IMR-90 (cell line): Measurements from ENCODE around the gene MAB21L3. TPM values are rescaled to one million over a fixed set of nuclear protein-coding genes. Genes with fewer than 3 reads are reported as not detected.

Experiments used
- ATAC-seq: fragments of 200-7000 bp; cut with Tn5 transposase; 2 replicates; pipeline ENCODE4 v1.9.1; 2020; ENCODE audit warnings: low read depth, mild to moderate bottlenecking, moderate library complexity
- BruUV-seq: library from RNA; stranded (reverse); fragments of 400-500 nt; replicated peaks from 2 replicates; lab custom pipeline; 2021; lab: Mats Ljungman, UMichigan
- CTCF ChIA-PET: fragments of 300-600 bp; formaldehyde crosslinking; extraction: SDS; loops from one replicate; lab custom pipeline; 2021; ENCODE audit warnings: antibody characterized with exemption; lab: Yijun Ruan, JAX
- POLR2A ChIA-PET: fragments of 300-600 bp; sonication (Branson Sonifier 250); formaldehyde crosslinking; loops from one replicate; lab custom pipeline; 2022; ENCODE audit warnings: antibody characterized with exemption; ENCODE audit not compliant: unreplicated experiment; lab: Charles Lee
- DNase-seq: peaks from one replicate; pipeline ENCODE4 v3.0.0; 2013
- H2AFZ ChIP-seq: replicated peaks from 2 replicates; pipeline ENCODE3; 2013; ENCODE audit warnings: low read length, mild to moderate bottlenecking; ENCODE audit not compliant: poor library complexity
- H2AK5ac ChIP-seq: 2 replicates; pipeline ENCODE4 v1.6.1; 2013; ENCODE audit warnings: low read depth, low read length, inconsistent platforms
- H2AK9ac ChIP-seq: replicated peaks from 2 replicates; pipeline ENCODE3; 2013; ENCODE audit warnings: mild to moderate bottlenecking, low read depth, low read length, moderate library complexity; ENCODE audit not compliant: poor library complexity
- H2BK120ac ChIP-seq: 2 replicates; pipeline ENCODE4 v1.6.1; 2013; ENCODE audit warnings: low read depth, low read length, inconsistent platforms
- H2BK15ac ChIP-seq: 3 replicates; pipeline ENCODE4 v1.6.1; 2013; ENCODE audit warnings: low read depth, low read length, inconsistent platforms
- H2BK20ac ChIP-seq: 2 replicates; pipeline ENCODE4 v1.6.1; 2013; ENCODE audit warnings: low read depth, mild to moderate bottlenecking, inconsistent platforms, low read length, moderate library complexity
- H2BK5ac ChIP-seq: 2 replicates; pipeline ENCODE4 v1.6.1; 2013; ENCODE audit warnings: mild to moderate bottlenecking, low read depth, low read length, inconsistent platforms; ENCODE audit not compliant: poor library complexity, severe bottlenecking
- H3K14ac ChIP-seq: replicated peaks from 2 replicates; pipeline ENCODE4 v1.6.1; 2013; ENCODE audit warnings: low read depth, low read length, inconsistent platforms
- H3K18ac ChIP-seq: 2 replicates; pipeline ENCODE4 v1.6.1; 2013; ENCODE audit warnings: low read depth, low read length, control low read depth
- H3K23ac ChIP-seq: 2 replicates; pipeline ENCODE4 v1.6.1; 2013; ENCODE audit warnings: low read depth, low read length, inconsistent platforms
- H3K27ac ChIP-seq: 2 replicates; pipeline ENCODE4 v1.5.1; 2013; ENCODE audit warnings: mild to moderate bottlenecking, control low read depth, low read length; ENCODE audit not compliant: insufficient read depth
- H3K27me3 ChIP-seq: 2 replicates; pipeline ENCODE4 v1.6.1; 2013; ENCODE audit warnings: low read length; ENCODE audit not compliant: control insufficient read depth, insufficient read depth
- H3K36me3 ChIP-seq: 2 replicates; pipeline ENCODE4 v1.6.1; 2013; ENCODE audit warnings: low read length, mixed read lengths; ENCODE audit not compliant: control insufficient read depth, insufficient read depth
- H3K4ac ChIP-seq: 2 replicates; pipeline ENCODE4 v1.6.1; 2013; ENCODE audit warnings: low read depth, low read length, inconsistent platforms
- H3K4me1 ChIP-seq: 2 replicates; pipeline ENCODE4 v1.6.1; 2013; ENCODE audit warnings: low read length, mixed read lengths; ENCODE audit not compliant: control insufficient read depth, insufficient read depth
- H3K4me2 ChIP-seq: 2 replicates; pipeline ENCODE4 v1.6.1; 2013; ENCODE audit warnings: low read depth, mild to moderate bottlenecking, control low read depth, low read length, moderate library complexity
- H3K4me3 ChIP-seq: 2 replicates; pipeline ENCODE4 v1.5.1; 2013; ENCODE audit warnings: low read depth, mild to moderate bottlenecking, control low read depth, low read length, moderate library complexity; ENCODE audit not compliant: insufficient read depth
- H3K56ac ChIP-seq: 2 replicates; pipeline ENCODE4 v1.6.1; 2013; ENCODE audit warnings: low read length, inconsistent platforms; ENCODE audit not compliant: insufficient read depth; ENCODE audit errors: extremely low read depth
- H3K79me1 ChIP-seq, 2 experiments: 2 replicates each; pipeline ENCODE4 v1.6.1; 2013; ENCODE audit warnings: low read length in 2 of 2, inconsistent platforms in 1 of 2, low read depth in 1 of 2
- H3K9ac ChIP-seq: 2 replicates; pipeline ENCODE4 v1.6.1; 2013; ENCODE audit warnings: low read depth, low read length, control low read depth
- H3K9me1 ChIP-seq: 2 replicates; pipeline ENCODE4 v1.6.1; 2013; ENCODE audit warnings: low read length, inconsistent platforms; ENCODE audit not compliant: insufficient read depth
- H3K9me3 ChIP-seq: 2 replicates; pipeline ENCODE4 v1.6.1; 2013; ENCODE audit warnings: low read length; ENCODE audit not compliant: control insufficient read depth, insufficient read depth
- H4K20me1 ChIP-seq: 2 replicates; pipeline ENCODE4 v1.6.1; 2013; ENCODE audit warnings: low read length, inconsistent platforms; ENCODE audit not compliant: insufficient read depth
- H4K5ac ChIP-seq: 2 replicates; pipeline ENCODE4 v1.6.1; 2013; ENCODE audit warnings: mild to moderate bottlenecking, low read depth, low read length, control low read depth
- H4K8ac ChIP-seq, 2 experiments: 2 replicates each; pipeline ENCODE4 v1.6.1; 2013; ENCODE audit warnings: low read depth in 2 of 2, low read length in 2 of 2, control low read depth in 1 of 2, inconsistent platforms in 1 of 2
- H4K91ac ChIP-seq: 2 replicates; pipeline ENCODE4 v1.6.1; 2013; ENCODE audit warnings: low read depth, low read length, inconsistent platforms; ENCODE audit not compliant: insufficient read depth
- BHLHE40 ChIP-seq: fragments of 150-350 bp; IDR thresholded peaks from 2 replicates; pipeline ENCODE4 v1.6.1; 2016; ENCODE audit warnings: mild to moderate bottlenecking, low read depth, low read length
- CEBPB ChIP-seq: IDR thresholded peaks from 2 replicates; pipeline ENCODE4 v1.6.1; 2012; ENCODE audit warnings: low read depth, low read length, improper control_type of control experiment
- CHD1 ChIP-seq: IDR thresholded peaks from 2 replicates; pipeline ENCODE4 v1.6.1; 2012; ENCODE audit warnings: low read depth, low read length, improper control_type of control experiment
- MAFK ChIP-seq: IDR thresholded peaks from 2 replicates; pipeline ENCODE4 v1.6.1; 2012; ENCODE audit warnings: low read depth, low read length, improper control_type of control experiment
- MAZ ChIP-seq: IDR thresholded peaks from 2 replicates; pipeline ENCODE4 v1.6.1; 2012; ENCODE audit warnings: low read depth, mild to moderate bottlenecking, low read length, improper control_type of control experiment, moderate library complexity, borderline replicate concordance
- MXI1 ChIP-seq: IDR thresholded peaks from 2 replicates; pipeline ENCODE4 v1.6.1; 2012; ENCODE audit warnings: low read depth, mild to moderate bottlenecking, low read length, moderate library complexity, borderline replicate concordance
- NFE2L2 ChIP-seq: fragments of 150-350 bp; IDR thresholded peaks from 2 replicates; pipeline ENCODE4 v1.6.1; 2016; ENCODE audit warnings: low read depth, mild to moderate bottlenecking, low read length
- POLR2A ChIP-seq: IDR thresholded peaks from 2 replicates; pipeline ENCODE4 v1.6.1; 2012; ENCODE audit warnings: mild to moderate bottlenecking, low read depth, low read length
- RAD21 ChIP-seq: IDR thresholded peaks from 2 replicates; pipeline ENCODE4 v1.6.1; 2012; ENCODE audit warnings: low read length, improper control_type of control experiment
- RCOR1 ChIP-seq: IDR thresholded peaks from 2 replicates; pipeline ENCODE4 v1.6.1; 2012; ENCODE audit warnings: mild to moderate bottlenecking, low read length, improper control_type of control experiment; ENCODE audit not compliant: insufficient replicate concordance
- RFX5 ChIP-seq: IDR thresholded peaks from 2 replicates; pipeline ENCODE4 v1.8.0; 2012; ENCODE audit warnings: low read depth, mild to moderate bottlenecking, low read length, moderate library complexity
- SMC3 ChIP-seq: fragments of 150-350 bp; IDR thresholded peaks from 2 replicates; pipeline ENCODE4 v1.6.1; 2016; ENCODE audit warnings: low read depth, mild to moderate bottlenecking, antibody characterized with exemption, low read length, moderate library complexity
- USF2 ChIP-seq: fragments of 150-350 bp; IDR thresholded peaks from 2 replicates; pipeline ENCODE4 v1.6.1; 2017; ENCODE audit warnings: mild to moderate bottlenecking, antibody characterized with exemption, low read length, low read depth
- WGBS, 2 experiments: methylation state at CpG; one replicate each; pipeline versions ENCODE4 v1.1.5 to v1.1.7; 2013; ENCODE audit warnings: missing lambda C conversion rate in 2 of 2; ENCODE audit not compliant: insufficient read length in 1 of 2; ENCODE audit errors: extremely low coverage in 2 of 2; 5-methylcytosine and 5-hydroxymethylcytosine counted together
- dilution Hi-C: fragments of 300-500 bp; cut with HindIII; formaldehyde crosslinking; loops from one replicate; pipeline ENCODE4 v1.14.3; 2018; ENCODE audit warnings: low sequenced_read_pairs; ENCODE audit not compliant: unreplicated experiment
- in situ Hi-C: fragments of 300-500 bp; cut with MboI; formaldehyde crosslinking; loops from 3 replicates; pipeline ENCODE4 v1.14.3; 2019; ENCODE audit warnings: low sequenced_read_pairs, inconsistent platforms, mixed read lengths
- intact Hi-C: fragments of 100-400 bp; cut with micrococcal nuclease; formaldehyde crosslinking; loops from 2 replicates; pipeline ENCODE4 v1.10.0; 2022
- polyA plus RNA-seq, 3 experiments: library from polyadenylated mRNA; depleted of rRNA; stranded (reverse); fragments of >200 nt; gene quantifications; 2 replicates each; pipeline ENCODE4 v1.2.3, GENCODE V29; 2012; ENCODE audit warnings: low replicate concordance in 1 of 3
- total RNA-seq: library from RNA; depleted of rRNA; stranded (reverse); fragments of >200 nt; gene quantifications from 2 replicates; pipeline ENCODE4 v1.2.3, GENCODE V29; 2012
- TF ChIP-seq, protein P1 (sequence below): fragments of 150-350 bp; IDR thresholded peaks from 2 replicates; pipeline ENCODE4 v1.6.1; 2016; ENCODE audit warnings: low read depth, mild to moderate bottlenecking, low read length, moderate library complexity, borderline replicate concordance

Gene MAB21L3
- total and polyA plus RNA-seq, 2 of the 4 experiments (the other 2 are of a cell fraction) = not detected

DNA sequence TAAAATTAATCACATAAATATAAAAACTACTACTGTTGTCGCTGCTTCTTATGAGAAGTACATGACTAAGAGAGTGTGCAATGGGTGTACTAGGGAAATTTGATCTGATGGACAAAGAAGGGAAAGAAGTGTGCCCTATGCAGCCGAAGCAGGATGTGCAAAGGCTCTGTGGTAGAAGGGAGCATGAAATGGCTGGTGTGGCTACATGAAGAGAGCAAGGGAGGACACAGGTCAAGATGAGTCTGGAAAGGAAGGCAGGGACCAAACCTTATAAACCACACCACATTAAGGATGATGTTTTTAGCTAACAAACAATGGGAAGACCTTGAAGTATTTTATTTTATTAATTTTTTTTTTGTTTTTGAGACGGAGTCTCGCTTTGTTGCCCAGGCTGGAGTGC lies 20.0 kb downstream of the MAB21L3 start:
- no peaks in the 10 kb centered on the region for H3K36me3 ChIP-seq
- H2AK9ac ChIP-seq = no peak overlapping the region
- no peak overlapping the region for H2BK15ac ChIP-seq
- intact Hi-C loops (loop anchor here (10.0 kb wide), 1 partner anchor 444 kb away; the partner anchor contains the start of gene CD58), in situ Hi-C loops (loop anchor here (10.0 kb wide), 1 partner anchor 364 kb away; no protein-coding TSS in a partner anchor), dilution Hi-C loops (no loop called here)
- no peak overlapping the region for H2BK5ac ChIP-seq
- no peak overlapping the region for H4K5ac ChIP-seq
- H3K23ac ChIP-seq = no peak overlapping the region
- WGBS, 2 experiments = no CpG with 5 or more reads among the region's 4 CpGs
- DNase-seq = no peak
- no peak overlapping the region for H4K91ac ChIP-seq
- peaks cover 41% of the 10 kb centered on the region for H3K27me3 ChIP-seq
- H3K14ac ChIP-seq = no peak overlapping the region
- no peak overlapping the region for H3K27ac ChIP-seq
- ChIA-PET CTCF (interaction anchor here (1.0 kb wide), 1 partner anchor 355 kb away, joined by 3 read pairs; no protein-coding TSS in a partner anchor), POLR2A (no interaction called here)
- ATAC-seq = no peak
- no peaks in the 10 kb centered on the region for H3K9me3 ChIP-seq
- H3K18ac ChIP-seq = no peak overlapping the region
- H2AFZ ChIP-seq = no peak overlapping the region
- no peaks in the 10 kb centered on the region for H3K4me1 ChIP-seq
- H2AK5ac ChIP-seq = no peak overlapping the region
- H4K8ac ChIP-seq = no peak overlapping the region
- no peak overlapping the region for H3K9ac ChIP-seq
- H3K79me1 ChIP-seq = no peaks in the 10 kb centered on the region
- H3K4me3 ChIP-seq = no peak overlapping the region
- no peak overlapping the region for H3K4me2 ChIP-seq
- no peak overlapping the region for H2BK120ac ChIP-seq
- no peak overlapping the region for H3K4ac ChIP-seq
- no TSS peak for BruUV-seq
- no peak overlapping the region for H2BK20ac ChIP-seq
- H4K20me1 ChIP-seq = no peaks in the 10 kb centered on the region
- no peak overlapping the region for H3K56ac ChIP-seq
- no peaks in the 10 kb centered on the region for H3K9me1 ChIP-seq
- TF ChIP-seq MXI1 (no peak), BHLHE40 (no peak), RFX5 (no peak), MAFK (no peak), USF2 (no peak), CHD1 (no peak), MAZ (no peak), RAD21 (no peak), RCOR1 (no peak), CEBPB (no peak), NFE2L2 (no peak), POLR2A (no peak), SMC3 (no peak)
- TF ChIP-seq, protein P1, sequence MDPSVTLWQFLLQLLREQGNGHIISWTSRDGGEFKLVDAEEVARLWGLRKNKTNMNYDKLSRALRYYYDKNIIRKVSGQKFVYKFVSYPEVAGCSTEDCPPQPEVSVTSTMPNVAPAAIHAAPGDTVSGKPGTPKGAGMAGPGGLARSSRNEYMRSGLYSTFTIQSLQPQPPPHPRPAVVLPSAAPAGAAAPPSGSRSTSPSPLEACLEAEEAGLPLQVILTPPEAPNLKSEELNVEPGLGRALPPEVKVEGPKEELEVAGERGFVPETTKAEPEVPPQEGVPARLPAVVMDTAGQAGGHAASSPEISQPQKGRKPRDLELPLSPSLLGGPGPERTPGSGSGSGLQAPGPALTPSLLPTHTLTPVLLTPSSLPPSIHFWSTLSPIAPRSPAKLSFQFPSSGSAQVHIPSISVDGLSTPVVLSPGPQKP = no peak
